K562 (cell line): Measurements from ENCODE around the gene NT5C2.
A peak's percentile ranks its signal among the peaks of the same experiment; 100 is the strongest.

ENCODE experiments used
- CAMTA2 ChIP-seq: fragments of 250-450 bp; sonication (Bioruptor Pico); conservative IDR thresholded peaks from 2 replicates; pipeline ENCODE4 v1.5.1; 2022
- CEBPB ChIP-seq: fragments of 450-650 bp; IDR thresholded peaks from 2 replicates; pipeline ENCODE4 v1.6.1; 2016; ENCODE audit warnings: missing genetic modification characterization, missing compliant biosample characterization
- CREB1 ChIP-seq, 2 experiments: sonication (generic) in 1 of 2; formaldehyde crosslinking in 1 of 2; IDR thresholded peaks; 2 replicates each; pipeline versions ENCODE4 v1.6.1 to v1.8.0; 2012 to 2022; ENCODE audit warnings: inconsistent platforms in 1 of 2, mild to moderate bottlenecking in 1 of 2, missing genetic modification reagents in 1 of 2, moderate library complexity in 1 of 2
- CTCF ChIP-seq, 3 experiments: IDR thresholded peaks in 2 of 3; conservative IDR thresholded peaks in 1 of 3; 2 replicates each; pipeline ENCODE4 v1.5.1; 2011 to 2012; ENCODE audit warnings: low read length in 3 of 3, mild to moderate bottlenecking in 3 of 3, control low read depth in 2 of 3, improper control_type of control experiment in 1 of 3, inconsistent platforms in 1 of 3, low read depth in 1 of 3, mixed read lengths in 1 of 3, moderate library complexity in 1 of 3; ENCODE audit not compliant: insufficient read depth in 2 of 3
- MAZ ChIP-seq, 2 experiments: fragments of 450-650 bp in 1 of 2; sonication (generic) in 1 of 2; formaldehyde crosslinking; IDR thresholded peaks in 1 of 2; conservative IDR thresholded peaks in 1 of 2; 2 replicates each; pipeline versions ENCODE4 v1.4.0 to v1.5.0; 2020; ENCODE audit warnings: mild to moderate bottlenecking in 1 of 2, missing genetic modification reagents in 1 of 2
- NFE2L1 ChIP-seq: fragments of 450-650 bp; IDR thresholded peaks from 2 replicates; pipeline ENCODE4 v1.6.1; 2016; ENCODE audit warnings: missing genetic modification characterization, low read depth, mild to moderate bottlenecking, missing compliant biosample characterization, moderate library complexity, borderline replicate concordance
- PCBP2 ChIP-seq: fragments of 200-400 bp; formaldehyde crosslinking; IDR thresholded peaks from 2 replicates; pipeline ENCODE4 v1.6.1; 2018; ENCODE audit warnings: low read length, low read depth, mild to moderate bottlenecking, moderate library complexity; ENCODE audit not compliant: poor library complexity, severe bottlenecking
- POLR2AphosphoS5 ChIP-seq: IDR thresholded peaks from 2 replicates; pipeline ENCODE4 v1.6.1; 2011; ENCODE audit warnings: mild to moderate bottlenecking, low read depth, low read length, moderate library complexity; ENCODE audit not compliant: control insufficient read depth, insufficient read depth
- SETDB1 ChIP-seq: IDR thresholded peaks from one replicate; pipeline ENCODE4 v1.6.1; 2012; ENCODE audit warnings: low read length, control low read depth, inconsistent platforms
- TF ChIP-seq, protein P1 (sequence below): sonication (generic); formaldehyde crosslinking; IDR thresholded peaks from 2 replicates; pipeline ENCODE4 v1.8.0; 2022; ENCODE audit warnings: missing genetic modification reagents, mild to moderate bottlenecking, borderline replicate concordance

DNA sequence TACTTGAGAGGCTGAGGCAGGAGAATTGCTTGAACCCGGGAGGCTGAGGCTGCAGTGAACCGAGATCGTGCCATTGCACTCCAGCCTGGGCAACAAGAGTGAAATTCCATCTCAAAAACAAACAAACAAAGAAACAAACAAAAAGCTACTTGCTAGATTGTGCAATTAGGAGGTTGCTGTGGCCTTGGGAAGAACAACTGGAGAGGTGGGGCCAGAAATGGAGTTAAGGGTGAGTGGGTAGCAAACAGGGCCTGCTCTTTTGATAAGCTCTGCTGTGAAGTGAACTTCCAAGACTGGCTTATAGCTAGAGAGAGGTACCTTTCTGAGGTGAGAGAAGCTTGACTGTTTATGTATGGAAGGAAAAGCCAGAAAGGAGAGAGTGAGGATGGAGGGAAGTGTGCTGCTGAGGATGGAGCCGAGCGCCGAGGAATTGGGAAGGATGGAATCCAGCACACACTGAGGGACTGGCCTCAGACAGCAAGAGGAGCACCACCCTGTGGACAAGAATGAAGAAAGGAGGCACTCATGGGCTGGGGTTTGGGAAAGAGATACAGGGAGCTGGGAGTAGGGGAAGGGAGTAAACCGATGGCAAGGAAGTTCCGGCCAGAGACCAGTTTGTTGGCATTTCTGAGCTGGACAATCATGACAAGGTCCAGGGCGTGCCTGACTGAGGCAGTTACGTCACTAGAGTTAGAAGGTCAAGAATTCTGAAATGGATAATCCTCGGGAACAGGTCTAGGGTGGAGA, 45.6 kb upstream of the NT5C2 start:
- TF ChIP-seq NFE2L1 (tag), result no peak
- TF ChIP-seq, protein P1, sequence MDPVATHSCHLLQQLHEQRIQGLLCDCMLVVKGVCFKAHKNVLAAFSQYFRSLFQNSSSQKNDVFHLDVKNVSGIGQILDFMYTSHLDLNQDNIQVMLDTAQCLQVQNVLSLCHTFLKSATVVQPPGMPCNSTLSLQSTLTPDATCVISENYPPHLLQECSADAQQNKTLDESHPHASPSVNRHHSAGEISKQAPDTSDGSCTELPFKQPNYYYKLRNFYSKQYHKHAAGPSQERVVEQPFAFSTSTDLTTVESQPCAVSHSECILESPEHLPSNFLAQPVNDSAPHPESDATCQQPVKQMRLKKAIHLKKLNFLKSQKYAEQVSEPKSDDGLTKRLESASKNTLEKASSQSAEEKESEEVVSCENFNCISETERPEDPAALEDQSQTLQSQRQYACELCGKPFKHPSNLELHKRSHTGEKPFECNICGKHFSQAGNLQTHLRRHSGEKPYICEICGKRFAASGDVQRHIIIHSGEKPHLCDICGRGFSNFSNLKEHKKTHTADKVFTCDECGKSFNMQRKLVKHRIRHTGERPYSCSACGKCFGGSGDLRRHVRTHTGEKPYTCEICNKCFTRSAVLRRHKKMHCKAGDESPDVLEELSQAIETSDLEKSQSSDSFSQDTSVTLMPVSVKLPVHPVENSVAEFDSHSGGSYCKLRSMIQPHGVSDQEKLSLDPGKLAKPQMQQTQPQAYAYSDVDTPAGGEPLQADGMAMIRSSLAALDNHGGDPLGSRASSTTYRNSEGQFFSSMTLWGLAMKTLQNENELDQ, result no peak
- peak; percentile 22 to 34 (median 24); a peak in 3 of 6 replicates for TF ChIP-seq CTCF (IDR thresholded peaks at IDR 0.05 in 2 of 3, conservative IDR thresholded peaks at IDR 0.05 in 1 of 3; ENCODE audit: insufficient read depth in 2 of 3, low read depth in 1 of 3, low read length in 3 of 3)
- no peak for TF ChIP-seq CAMTA2 (CRISPR knock-in tag)
- TF ChIP-seq CREB1 (IDR thresholded peaks at IDR 0.05), result no peak
- no peak for TF ChIP-seq CREB1 (CRISPR knock-in tag; IDR thresholded peaks at IDR 0.05)
- TF ChIP-seq SETDB1, result no peak
- no peak for TF ChIP-seq MAZ (CRISPR knock-in tag; conservative IDR thresholded peaks at IDR 0.05 in 1 of 2, IDR thresholded peaks at IDR 0.05 in 1 of 2)
- no peak for TF ChIP-seq CEBPB
- no peak for TF ChIP-seq PCBP2
- no peak for TF ChIP-seq POLR2AphosphoS5
